Kidney epithelial cell (primary cell): ENCODE measurements around the gene C19orf12. TPM values are rescaled to one million over a fixed set of nuclear protein-coding genes. Genes with fewer than 3 reads are reported as not detected.

Experiments used
- DNase-seq: peaks from one replicate; pipeline ENCODE4 v3.0.0-alpha.2; 2010; ENCODE audit warnings: low read depth
- H3K27me3 ChIP-seq: 2 replicates; pipeline ENCODE4 v1.6.0; 2011; ENCODE audit warnings: low read length; ENCODE audit not compliant: control insufficient read depth, insufficient read depth
- H3K36me3 ChIP-seq: 2 replicates; pipeline ENCODE4 v1.5.1; 2011; ENCODE audit warnings: low read length; ENCODE audit not compliant: control insufficient read depth, insufficient read depth
- H3K4me3 ChIP-seq: 2 replicates; pipeline ENCODE4 v1.5.1; 2011; ENCODE audit warnings: low read depth, mild to moderate bottlenecking, control low read depth, low read length
- total RNA-seq: library from RNA; depleted of rRNA; stranded (reverse); fragments of >200 nt; gene quantifications from 2 replicates; pipeline ENCODE4 v1.2.3, GENCODE V29; 2015
- TF ChIP-seq, protein P1 (sequence below): IDR thresholded peaks from 2 replicates; pipeline ENCODE4 v1.5.1; 2011; ENCODE audit warnings: mild to moderate bottlenecking, moderate library complexity, low read length, control low read depth, inconsistent platforms; ENCODE audit not compliant: insufficient read depth, poor library complexity, severe bottlenecking

Gene C19orf12
- total RNA-seq, 1 donor from 2014 or later = 39.9 TPM

DNA sequence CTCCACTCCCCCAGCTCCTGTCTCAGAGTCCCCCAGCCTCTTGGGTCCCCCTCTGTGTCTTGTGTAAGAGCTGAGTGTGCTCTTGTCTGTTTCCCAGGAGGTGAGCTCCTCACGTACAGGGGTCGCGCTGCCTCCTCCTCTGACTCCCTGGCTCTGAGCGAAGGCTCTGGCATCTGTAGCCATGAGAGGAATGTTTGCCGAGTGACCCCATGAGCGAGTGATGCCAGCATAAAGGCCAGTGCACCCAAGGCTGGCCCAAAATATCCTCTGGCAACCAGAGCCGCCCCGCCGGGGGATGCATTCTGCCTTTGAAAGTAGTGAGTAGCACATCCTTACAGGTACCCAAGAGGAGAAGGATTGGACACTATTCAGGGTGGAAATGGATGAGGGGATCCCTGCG, 26.2 kb upstream of the C19orf12 start:
- H3K27me3 ChIP-seq = peaks cover 2% of the 10 kb centered on the region
- TF ChIP-seq, protein P1, sequence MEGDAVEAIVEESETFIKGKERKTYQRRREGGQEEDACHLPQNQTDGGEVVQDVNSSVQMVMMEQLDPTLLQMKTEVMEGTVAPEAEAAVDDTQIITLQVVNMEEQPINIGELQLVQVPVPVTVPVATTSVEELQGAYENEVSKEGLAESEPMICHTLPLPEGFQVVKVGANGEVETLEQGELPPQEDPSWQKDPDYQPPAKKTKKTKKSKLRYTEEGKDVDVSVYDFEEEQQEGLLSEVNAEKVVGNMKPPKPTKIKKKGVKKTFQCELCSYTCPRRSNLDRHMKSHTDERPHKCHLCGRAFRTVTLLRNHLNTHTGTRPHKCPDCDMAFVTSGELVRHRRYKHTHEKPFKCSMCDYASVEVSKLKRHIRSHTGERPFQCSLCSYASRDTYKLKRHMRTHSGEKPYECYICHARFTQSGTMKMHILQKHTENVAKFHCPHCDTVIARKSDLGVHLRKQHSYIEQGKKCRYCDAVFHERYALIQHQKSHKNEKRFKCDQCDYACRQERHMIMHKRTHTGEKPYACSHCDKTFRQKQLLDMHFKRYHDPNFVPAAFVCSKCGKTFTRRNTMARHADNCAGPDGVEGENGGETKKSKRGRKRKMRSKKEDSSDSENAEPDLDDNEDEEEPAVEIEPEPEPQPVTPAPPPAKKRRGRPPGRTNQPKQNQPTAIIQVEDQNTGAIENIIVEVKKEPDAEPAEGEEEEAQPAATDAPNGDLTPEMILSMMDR = no peak
- no peak overlapping the region for H3K4me3 ChIP-seq
- H3K36me3 ChIP-seq = no peaks in the 10 kb centered on the region
- no peak for DNase-seq

DNA sequence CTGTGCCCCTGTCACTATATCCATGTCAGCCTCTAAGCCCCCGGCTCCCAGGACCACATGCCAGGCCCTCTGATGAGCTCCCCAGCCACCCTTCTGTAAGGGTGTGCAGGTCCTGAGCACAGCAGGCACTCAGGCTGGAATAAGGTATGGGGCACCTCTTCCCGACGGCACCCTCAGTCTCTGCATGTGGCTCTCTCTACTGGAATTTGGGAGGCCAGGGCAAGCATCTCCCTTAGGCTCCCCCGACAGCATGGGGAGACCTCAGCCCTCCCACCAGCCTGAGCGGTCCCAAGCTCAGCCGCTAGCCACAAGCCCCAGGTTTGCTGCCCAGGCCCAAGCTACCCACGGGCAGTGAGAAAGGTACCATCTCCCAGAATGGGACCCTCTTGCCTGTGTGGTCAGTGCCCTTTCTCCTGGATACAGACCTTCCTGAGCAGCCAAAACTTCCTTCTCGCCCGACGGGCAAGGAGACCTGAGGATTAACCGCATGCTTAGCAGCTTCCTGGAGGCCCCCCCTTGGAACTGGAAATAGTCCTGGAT, 22.5 kb upstream of the C19orf12 start:
- TF ChIP-seq, protein P1 = no peak
- DNase-seq = no peak
- no peak overlapping the region for H3K4me3 ChIP-seq
- no peaks in the 10 kb centered on the region for H3K36me3 ChIP-seq
- H3K27me3 ChIP-seq = no peaks in the 10 kb centered on the region

- TF ChIP-seq, protein P1 = no peak
- no peak for DNase-seq
- H3K36me3 ChIP-seq = no peaks in the 10 kb centered on the region
- H3K4me3 ChIP-seq = no peak overlapping the region
- H3K27me3 ChIP-seq = peaks cover 5% of the 10 kb centered on the region
These were observed 20.8 kb upstream of the C19orf12 start for GRCh38 chr19:29735829-29736228.

GRCh38 chr19:29731331-29731850, 16.3 kb upstream of the C19orf12 start:
- TF ChIP-seq, protein P1 = no peak
- Histone ChIP-seq H3K27me3 (peaks cover 9% of the 10 kb centered on the region), H3K36me3 (no peaks in the 10 kb centered on the region), H3K4me3 (no peak overlapping the region)
- DNase-seq = no peak

- TF ChIP-seq, protein P1 = no peak
- Histone ChIP-seq H3K36me3 (no peaks in the 10 kb centered on the region), H3K4me3 (no peak overlapping the region), H3K27me3 (peaks cover 21% of the 10 kb centered on the region)
- no peak for DNase-seq
These were observed 12.8 kb upstream of the C19orf12 start for GRCh38 chr19:29727906-29728305.

DNA sequence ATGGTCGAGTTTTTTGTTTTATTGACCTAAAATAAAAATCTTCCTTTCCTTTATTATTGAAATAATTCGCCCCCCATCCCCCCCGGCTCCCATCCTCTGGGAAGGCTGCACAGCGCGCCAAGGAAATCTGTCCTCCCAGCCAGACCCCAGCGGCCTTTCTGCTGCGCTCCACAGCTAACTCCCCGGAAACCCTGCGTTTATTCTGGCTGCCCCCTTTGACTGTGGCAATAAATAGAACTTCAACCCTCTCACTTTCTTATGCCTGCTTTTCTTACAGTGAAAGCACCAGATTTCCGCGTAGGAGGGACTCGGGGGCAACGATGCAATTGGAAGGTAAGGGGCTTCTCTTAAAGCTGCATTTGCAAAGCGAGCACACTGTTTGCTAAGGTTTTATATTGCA, 9.7 kb upstream of the C19orf12 start:
- H3K27me3 ChIP-seq = peaks cover 16% of the 10 kb centered on the region
- no peaks in the 10 kb centered on the region for H3K36me3 ChIP-seq
- DNase-seq = no peak
- TF ChIP-seq, protein P1 = no peak
- no peak overlapping the region for H3K4me3 ChIP-seq
